GM13977 (cell line): ENCODE data around the gene AGMO.

Experiments
- DNase-seq: peaks from one replicate; pipeline ENCODE4 v3.0.0; 2012; ENCODE audit warnings: low spot score
- CTCF ChIP-seq: IDR thresholded peaks from 2 replicates; pipeline ENCODE4 v1.5.1; 2012; ENCODE audit warnings: mild to moderate bottlenecking, control low read depth; ENCODE audit not compliant: insufficient read depth; ENCODE audit errors: extremely low read depth, missing control alignments
- in situ Hi-C: fragments of 300-500 bp; cut with MboI; formaldehyde crosslinking; loops from one replicate; pipeline ENCODE4 v1.12.0; 2022; ENCODE audit warnings: low sequenced_read_pairs, low pct_unique_long_range_greater_than_20kb, mixed read lengths, inconsistent platforms; ENCODE audit not compliant: unreplicated experiment

AGMO gene

GRCh38 chr7:15489861-15490260, 72.0 kb downstream of the AGMO start:
- no peak for TF ChIP-seq CTCF
- in situ Hi-C loops: no loop called here
- DNase-seq: no peak

GRCh38 chr7:15489383-15489782, 72.4 kb downstream of the AGMO start:
- DNase-seq: no peak
- in situ Hi-C loops: no loop called here
- no peak for TF ChIP-seq CTCF

- TF ChIP-seq CTCF: no peak
- DNase-seq: no peak
- in situ Hi-C loops: no loop called here
Observed at GRCh38 chr7:15488401-15488800, 73.4 kb downstream of the AGMO start.

GRCh38 chr7:15487896-15488295, 73.9 kb downstream of the AGMO start:
- no peak for TF ChIP-seq CTCF
- in situ Hi-C loops: no loop called here
- DNase-seq: no peak

GRCh38 chr7:15485998-15486397, 75.8 kb downstream of the AGMO start:
- DNase-seq: no peak
- in situ Hi-C loops: no loop called here
- no peak for TF ChIP-seq CTCF

GRCh38 chr7:15485431-15485830, 76.4 kb downstream of the AGMO start:
- in situ Hi-C loops: no loop called here
- no peak for DNase-seq
- no peak for TF ChIP-seq CTCF

- DNase-seq: no peak
Observed at GRCh38 chr7:15481132-15481531, 80.7 kb downstream of the AGMO start.

More at GRCh38 chr7:15481132-15481531, 80.7 kb downstream of the AGMO start:
- in situ Hi-C loops: no loop called here
- no peak for TF ChIP-seq CTCF
